HS-27A (cell line): ENCODE measurements around the gene CEP89.
"Not testable (repeated sequence)": the region's sequence is repeated elsewhere in the genome, so short reads cannot be mapped to it uniquely, and the experiment has no call there.

Experiments used
- DNase-seq: peaks from one replicate; pipeline ENCODE4 v3.0.0-alpha.2; 2012; ENCODE audit warnings: low read depth, missing footprints

CEP89 gene

DNA sequence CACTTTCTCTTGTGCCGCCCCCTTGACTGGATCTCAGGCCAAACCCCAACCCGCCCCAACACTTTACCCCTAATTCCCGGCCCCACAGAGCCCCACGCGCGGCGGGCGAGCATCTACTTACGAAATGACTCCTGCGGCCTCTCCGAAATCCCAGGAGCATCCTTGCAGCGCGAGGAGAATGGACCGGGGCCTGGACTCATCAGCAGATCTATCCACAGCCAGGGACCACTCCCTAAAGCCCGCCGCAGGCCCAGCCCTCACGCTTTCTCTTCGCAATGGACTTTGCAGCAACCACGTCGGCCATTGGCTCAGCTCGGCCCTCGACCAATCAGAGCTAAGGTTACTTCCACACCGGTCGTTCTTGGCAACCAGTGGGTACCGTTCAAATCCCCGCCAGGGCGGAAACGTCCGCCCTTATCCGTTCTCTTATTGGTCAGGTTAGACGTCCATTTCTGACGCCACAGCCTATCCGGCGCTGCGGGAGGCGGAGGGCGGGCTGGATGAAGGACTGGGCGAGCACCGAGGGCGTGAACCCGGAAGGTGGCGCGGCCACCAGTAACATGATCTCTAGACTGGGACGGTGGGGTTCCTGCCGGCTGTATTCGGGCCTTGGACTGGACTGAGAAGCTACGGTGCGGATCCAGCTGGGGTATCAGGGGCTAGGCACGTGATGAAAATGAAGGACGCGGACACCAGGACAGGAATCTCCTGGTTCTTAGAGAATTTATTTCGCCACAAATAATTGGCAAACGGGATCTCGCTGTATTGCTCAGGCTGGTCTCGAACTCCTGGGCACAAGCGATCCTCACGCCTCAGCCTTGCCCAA, at the start of gene CEP89, which contains the start of gene FAAP24:
Gene CEP89 (minus strand): TSS at position 244 of the 826 bp plus-strand sequence. CDS start 84 bp downstream, at position 160.
Gene FAAP24 (plus strand): TSS at position 528 of the 826 bp plus-strand sequence. CDS start 955 bp downstream, outside the sequence.
- DNase-seq, result peak; percentile 100

GRCh38 chr19:33010891-33011290, 39.1 kb upstream of the CEP89 start:
- DNase-seq, result not testable (repeated sequence)

- no peak for DNase-seq
These were observed 37.0 kb upstream of the CEP89 start for GRCh38 chr19:33008738-33009137.

- DNase-seq, result no peak
These were observed 33.7 kb upstream of the CEP89 start for GRCh38 chr19:33005440-33005839.

- not testable (repeated sequence) for DNase-seq
These were observed 31.8 kb upstream of the CEP89 start for GRCh38 chr19:33003424-33004024.

- DNase-seq, result not testable (repeated sequence)
These were observed 30.5 kb upstream of the CEP89 start for GRCh38 chr19:33002126-33002865.

DNA sequence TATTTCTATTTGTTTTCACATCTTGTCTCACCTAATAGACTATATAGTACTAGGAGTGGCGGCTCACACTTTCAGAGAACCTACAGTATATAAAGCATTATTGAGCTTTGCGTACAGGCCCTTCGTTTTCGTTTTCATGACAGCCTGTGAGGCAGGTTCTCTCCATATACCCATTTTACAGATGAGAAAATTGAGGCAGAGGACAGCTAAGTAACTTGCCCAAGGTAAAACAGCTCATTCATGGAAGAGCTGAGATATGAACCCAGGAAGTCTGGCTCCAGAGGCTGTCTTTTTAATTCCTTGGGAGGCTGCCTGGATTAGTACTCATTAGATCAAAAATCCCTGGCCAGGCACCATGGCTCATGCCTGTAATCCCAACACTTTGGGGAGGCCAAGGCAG, 29.2 kb upstream of the CEP89 start:
- DNase-seq, result no peak

- DNase-seq, result no peak
These were observed 28.8 kb upstream of the CEP89 start for GRCh38 chr19:33000510-33000909.

DNA sequence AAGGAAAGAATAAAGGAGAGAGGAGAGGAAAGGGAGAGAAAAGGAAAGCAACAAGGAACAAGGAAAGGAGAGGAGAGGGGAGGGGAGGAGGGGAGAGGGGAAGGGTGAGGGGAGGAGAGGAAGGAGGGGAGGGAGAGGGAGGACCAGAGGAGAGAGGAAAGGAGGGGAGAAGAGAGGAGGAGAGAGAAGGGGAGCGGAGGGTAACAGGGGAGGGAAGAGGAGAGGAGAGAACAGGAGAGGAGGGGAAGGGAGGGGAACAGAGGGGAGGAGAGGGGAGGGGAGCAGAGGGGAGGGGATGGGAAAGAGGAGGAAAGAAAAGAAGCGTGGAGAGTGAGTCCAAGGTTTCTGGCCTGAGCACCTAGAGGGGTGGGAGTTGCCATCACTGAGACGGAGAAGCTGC, 27.0 kb upstream of the CEP89 start:
- DNase-seq, result no peak

DNA sequence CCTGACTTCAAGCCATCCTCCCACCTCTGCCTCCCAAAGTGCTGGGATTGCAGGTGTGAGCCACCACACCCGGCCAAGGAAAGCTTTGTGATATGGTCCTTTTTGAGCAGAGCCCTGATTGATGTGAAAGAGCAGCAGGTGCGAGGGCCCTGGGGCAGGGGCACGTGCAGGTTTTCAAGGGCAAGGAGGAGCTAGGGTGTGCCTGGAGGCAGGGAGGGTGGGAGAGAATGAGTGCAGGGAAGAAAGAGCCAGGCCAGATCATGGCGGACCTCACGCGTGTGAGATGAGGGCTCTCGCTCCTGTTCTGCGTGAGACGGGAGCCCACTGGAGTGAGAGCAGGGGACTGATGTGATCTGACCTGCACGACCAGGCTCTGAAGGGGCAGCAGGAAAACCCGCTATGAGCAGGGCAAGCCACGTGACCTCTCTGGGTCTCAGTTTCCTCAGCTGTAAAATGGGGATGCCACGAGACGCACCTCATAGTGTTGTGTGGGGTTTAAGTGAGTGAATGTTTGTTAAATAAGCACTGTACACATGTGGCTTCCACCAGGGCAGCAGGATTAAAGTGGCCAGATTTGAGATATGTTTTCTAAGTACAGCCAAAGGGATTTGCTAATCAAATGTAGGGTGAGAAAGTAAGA, 26.1 kb upstream of the CEP89 start:
- DNase-seq, result no peak

DNA sequence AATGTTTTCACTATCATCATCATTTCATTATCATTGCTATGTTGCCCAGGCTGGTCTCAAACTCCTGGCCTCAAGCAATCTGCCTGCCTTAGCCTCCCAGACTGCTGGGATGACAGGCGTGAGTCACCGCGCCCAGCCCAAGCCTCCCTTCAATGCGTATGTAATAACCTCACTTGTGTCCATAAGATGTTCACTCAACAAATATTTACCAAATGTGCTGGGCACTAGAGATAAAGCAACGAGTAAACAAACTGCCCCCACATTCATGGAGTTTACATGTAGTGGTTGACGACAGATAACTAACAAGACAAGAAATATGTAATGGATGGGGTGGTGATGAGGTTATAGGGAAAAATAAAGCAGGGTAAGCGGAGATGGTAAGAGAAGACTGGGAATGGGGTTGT, 25.3 kb upstream of the CEP89 start:
- not testable (repeated sequence) for DNase-seq

- DNase-seq, result not testable (repeated sequence)
These were observed 24.2 kb upstream of the CEP89 start for GRCh38 chr19:32995966-32996365.

DNA sequence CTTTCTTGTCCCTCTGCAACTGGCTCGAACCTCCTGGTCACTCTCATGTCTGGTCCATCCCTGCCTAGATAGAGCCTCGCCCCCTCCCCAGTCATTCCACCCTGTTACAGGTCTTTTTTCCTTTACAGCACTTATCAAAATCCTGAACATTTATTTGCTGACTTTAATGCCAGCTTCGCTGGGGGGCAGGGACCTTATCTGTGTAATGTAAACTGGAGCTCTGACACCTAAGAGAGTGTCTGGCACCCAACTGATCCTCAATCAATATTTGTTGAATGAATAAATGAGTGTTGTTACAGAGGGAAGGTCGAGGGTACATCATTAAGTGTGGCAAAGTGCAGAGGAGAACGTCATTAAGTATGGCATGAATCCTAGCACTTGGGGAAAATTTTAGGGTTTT, 17.0 kb upstream of the CEP89 start:
- no peak for DNase-seq

DNA sequence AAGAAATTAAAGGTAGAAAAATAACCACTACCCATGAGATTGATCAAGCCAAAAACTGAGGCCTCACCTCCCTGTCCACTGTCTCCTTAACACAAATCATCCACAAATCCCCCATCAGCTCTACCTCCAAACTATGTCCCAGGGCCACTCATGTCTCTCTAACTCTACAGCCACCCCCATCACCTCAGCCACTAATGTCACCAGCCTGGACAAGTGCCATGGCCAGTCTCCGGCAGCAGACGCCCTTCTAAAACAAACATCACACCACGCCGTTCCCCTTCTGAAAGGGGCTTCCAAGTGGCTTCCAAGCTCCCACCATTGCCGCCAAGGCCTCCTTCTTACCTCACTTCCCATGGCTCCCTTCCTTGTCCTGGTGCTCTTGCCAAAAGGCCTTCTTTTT, 16.5 kb upstream of the CEP89 start:
- DNase-seq, result not testable (repeated sequence)

GRCh38 chr19:32982488-32982887, 10.7 kb upstream of the CEP89 start:
- not testable (repeated sequence) for DNase-seq

DNA sequence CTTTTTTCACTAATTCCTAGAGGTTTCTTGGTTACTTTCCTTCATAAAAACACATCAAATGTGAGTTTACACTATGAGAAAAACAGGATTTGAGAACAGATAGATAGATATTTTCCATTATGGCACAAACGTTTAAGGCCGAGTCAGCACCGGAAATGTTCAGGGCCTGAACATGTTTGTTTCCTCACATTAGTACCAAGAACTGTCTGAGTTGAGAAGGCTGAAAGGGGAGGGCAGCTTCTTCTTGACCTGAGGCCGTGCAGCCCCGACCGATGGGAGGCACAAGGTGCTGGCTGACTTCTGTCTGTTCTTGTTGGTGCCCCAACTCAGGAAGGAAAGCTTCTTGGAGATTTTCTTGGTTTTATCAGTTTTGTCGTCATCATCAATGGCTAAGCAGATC, 8.0 kb upstream of the CEP89 start:
- DNase-seq, result not testable (repeated sequence)

- DNase-seq, result not testable (repeated sequence)
These were observed 6.1 kb upstream of the CEP89 start for GRCh38 chr19:32977813-32978212.

GRCh38 chr19:32977280-32977679, 5.5 kb upstream of the CEP89 start:
- no peak for DNase-seq

DNA sequence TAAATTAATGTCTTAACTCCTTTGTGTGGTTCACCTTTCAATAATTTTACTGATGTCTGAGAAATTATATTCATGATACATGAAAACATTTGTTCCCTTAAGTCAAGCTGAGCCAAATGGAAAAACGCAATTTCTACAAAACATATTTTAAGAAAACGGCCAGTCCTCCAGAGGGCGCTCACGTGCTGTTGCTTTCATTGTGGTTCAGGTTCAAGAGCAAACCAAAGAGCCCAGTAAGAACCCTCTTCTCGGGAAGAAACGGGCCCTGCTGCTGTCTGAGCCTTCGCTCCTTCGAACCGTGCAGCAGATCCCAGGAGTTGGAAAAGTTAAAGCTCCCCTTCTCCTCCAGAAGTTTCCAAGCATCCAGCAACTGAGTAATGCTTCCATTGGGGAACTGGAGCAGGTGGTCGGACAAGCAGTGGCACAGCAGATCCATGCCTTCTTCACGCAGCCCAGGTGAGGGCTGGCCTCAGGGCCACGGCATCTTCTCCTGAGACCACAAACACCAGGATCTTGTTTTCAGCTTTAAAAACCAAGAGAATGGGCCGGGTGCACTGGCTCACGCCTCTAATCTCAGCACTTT, 4.6 kb upstream of the CEP89 start:
- peak; percentile 64 for DNase-seq

DNA sequence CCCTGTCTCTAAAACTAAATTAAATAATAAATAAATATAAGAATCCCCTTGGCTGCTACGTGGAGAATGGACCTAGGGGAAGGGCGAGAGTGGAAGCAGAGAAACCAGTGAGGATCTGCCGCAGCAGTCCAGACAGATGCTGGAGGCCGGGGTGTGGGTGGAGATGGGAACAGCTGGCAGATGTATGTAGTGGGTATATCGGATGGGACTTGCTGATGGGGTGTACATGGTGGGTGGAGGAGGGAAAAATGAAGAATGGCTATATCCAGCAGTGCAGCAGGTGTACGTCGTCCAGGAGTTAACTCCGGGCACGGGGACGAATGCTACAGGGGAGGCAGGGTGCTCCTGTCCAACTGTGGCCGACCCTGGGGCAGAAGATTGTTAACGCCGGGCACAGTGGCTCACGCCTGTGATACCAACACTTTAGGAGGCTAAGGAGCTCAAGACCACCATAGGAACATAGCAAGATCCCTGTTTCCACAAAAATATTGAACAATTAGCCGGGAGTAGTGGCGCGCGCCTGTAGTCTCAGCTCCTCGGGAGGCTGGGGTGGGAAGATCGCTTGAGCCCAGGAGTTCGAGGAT, 654 bp downstream of the CEP89 start:
- no peak for DNase-seq

- no peak for DNase-seq
These were observed 2.2 kb downstream of the CEP89 start for GRCh38 chr19:32969549-32969948.
